Measurements from ENCODE around the gene LKAAEAR1. TPM values are rescaled to one million over a fixed set of nuclear protein-coding genes. Genes with fewer than 3 reads are reported as not detected.

Gene LKAAEAR1
- total and polyA plus RNA-seq, 9 of the 15 experiments (the other 6 are each of a cell fraction or from before 2014, with no cell fraction given) = not detected

GRCh38 chr20:64038565-64039292 lies 45.5 kb downstream of the LKAAEAR1 start (continued):
- TF ChIP-seq ZNF143 (CRISPR knock-in tag; IDR thresholded peaks at IDR 0.05) (no peak; the same call in 1 of the 2 replicates), ZNF12 (CRISPR knock-in tag; IDR thresholded peaks at IDR 0.05) (0 out of 2 replicates have a peak, but pooled peaks have one; percentile 3), FOXJ3 (CRISPR knock-in tag; IDR thresholded peaks at IDR 0.05) (no peak), CHCHD3 (CRISPR knock-in tag; IDR thresholded peaks at IDR 0.05) (no peak), PTBP1 (IDR thresholded peaks at IDR 0.05; ENCODE audit: low read depth, low read length) (no peak), PYGO2 (tag; IDR thresholded peaks at IDR 0.05) (no peak), MNT (conservative IDR thresholded peaks at IDR 0.05) (peak; percentile 23 to 63; a peak in 1 of 4 replicates), ZBTB5 (IDR thresholded peaks at IDR 0.05) (no peak), UBTF (IDR thresholded peaks at IDR 0.05; ENCODE audit: borderline replicate concordance in 1 of 2, low read depth in 2 of 2, low read length in 2 of 2) (peak; percentile 92 to 96), TCF7 (IDR thresholded peaks at IDR 0.05; ENCODE audit: borderline replicate concordance) (no peak), ZNF280B (CRISPR knock-in tag; IDR thresholded peaks at IDR 0.05) (no peak), EWSR1 (IDR thresholded peaks at IDR 0.05; ENCODE audit: borderline replicate concordance, low read depth, partially characterized antibody) (no peak), RFX1 (IDR thresholded peaks at IDR 0.05) (no peak), DPF2 (IDR thresholded peaks at IDR 0.05) (no peak), ZNF75A (CRISPR knock-in tag; IDR thresholded peaks at IDR 0.05) (no peak), GABPB2 (CRISPR knock-in tag; conservative IDR thresholded peaks at IDR 0.05) (no peak), GTF2A2 (tag; IDR thresholded peaks at IDR 0.05) (no peak), ZNF165 (CRISPR knock-in tag; IDR thresholded peaks at IDR 0.05; ENCODE audit: borderline replicate concordance) (no peak), ZBTB12 (CRISPR knock-in tag; IDR thresholded peaks at IDR 0.05) (no peak), ELF2 (CRISPR knock-in tag; IDR thresholded peaks at IDR 0.05) (no peak), ZNF551 (CRISPR knock-in tag; IDR thresholded peaks at IDR 0.05) (no peak)

Data from K562 (cell line).